Ovary (tissue), 9 donors: Measurements from ENCODE around the gene SPAG9. TPM values are rescaled to one million over a fixed set of nuclear protein-coding genes. Genes with fewer than 3 reads are reported as not detected.

Experiments
- DNase-seq, 5 donors: peaks; one replicate each; pipeline ENCODE4 v3.0.0-alpha.2; 2019 to 2020
- H3K27ac ChIP-seq, 2 donors: fragments of 200-600 bp; one replicate each; pipeline versions ENCODE4 v1.5.1 to v1.8.0; 2019 to 2022
- H3K27me3 ChIP-seq: fragments of 200-600 bp; one replicate; pipeline ENCODE4 v1.8.0; 2022
- H3K36me3 ChIP-seq: fragments of 200-600 bp; sonication (generic); one replicate; pipeline ENCODE4 v1.5.1; 2019
- H3K4me1 ChIP-seq: one replicate; pipeline ENCODE4 v1.8.1; 2013; ENCODE audit warnings: mild to moderate bottlenecking, moderate library complexity; ENCODE audit not compliant: insufficient read depth
- H3K4me3 ChIP-seq: fragments of 200-600 bp; sonication (generic); one replicate; pipeline ENCODE4 v1.5.1; 2017
- H3K9me3 ChIP-seq, 2 donors: fragments of 200-600 bp in 1 of 2; sonication (generic) in 1 of 2; one replicate each; pipeline versions ENCODE4 v1.5.1 to v1.8.1; 2013 to 2019; ENCODE audit warnings: mild to moderate bottlenecking in 1 of 2, moderate library complexity in 1 of 2
- CTCF ChIP-seq, 3 donors: fragments of 450-650 bp in 2 of 3; fragments of 200-600 bp in 1 of 3; IDR thresholded peaks; one replicate each; pipeline versions ENCODE4 v1.5.1 to v1.8.0; 2016 to 2022; ENCODE audit warnings: antibody characterized with exemption in 3 of 3, mild to moderate bottlenecking in 1 of 3
- EP300 ChIP-seq: sonication (generic); formaldehyde crosslinking; IDR thresholded peaks from one replicate; pipeline ENCODE4 v1.6.1; 2017; ENCODE audit warnings: antibody characterized with exemption
- POLR2A ChIP-seq: fragments of 450-650 bp; IDR thresholded peaks from one replicate; pipeline ENCODE4 v1.6.1; 2017; ENCODE audit warnings: antibody characterized with exemption, mild to moderate bottlenecking, moderate library complexity
- WGBS, 3 donors: extraction: QIAGEN DNeasy Blood & Tissue Kit in 1 of 3; methylation state at CpG; one replicate each; pipeline versions ENCODE4 v1.1.5 to v1.1.7; 2013 to 2017; 5-methylcytosine and 5-hydroxymethylcytosine counted together
- intact Hi-C, 4 donors: fragments of 100-400 bp; cut with DNase I; formaldehyde crosslinking; loops; one replicate each; pipeline versions ENCODE4 v1.11.0 to v1.15.1; 2022 to 2023
- polyA plus RNA-seq, 2 donors: library from polyadenylated mRNA; stranded (reverse); fragments of 200-250 nt in 1 of 2; fragments of 350-450 nt in 1 of 2; fragmentation: Illumina TruSeq in 1 of 2; extraction: RNeasy Lipid Tissue Mini Kit (QIAGEN cat#74804) in 1 of 2; gene quantifications; one replicate each; pipeline ENCODE4 v1.2.3, GENCODE V29; 2013 to 2014
- total RNA-seq, 7 donors: library from RNA; depleted of rRNA in 2 of 7; stranded (reverse); fragments of >200 nt in 2 of 7; fragmentation: NEBNext Ultra II Directional in 3 of 7; extraction: Animal tissue kit (Norgen Biotek cat#: 25700) in 3 of 7; gene quantifications; one replicate each; pipeline versions ENCODE4 v1.1.0 to v1.2.4, GENCODE V29; 2016 to 2023
- donor health status: DM: no; HTN: no; CAD: no; lungs with moderate emphysema.
- donor health status: DM: no; HTN: no; CAD: no.
- donor health status: Bipolar disorder and iron deficiency.
- donor health status: DM: yes; HTN: yes; CAD: no.
- donor health status: DM: no; HTN: no; CAD: no.
- donor health status: DM: yes; HTN: yes; CAD: no.

SPAG9 gene
- total and polyA plus RNA-seq, 9 donors, result 28.8 to 103 (median 79.4) TPM

GRCh38 chr17:50979524-50979927 is 141.1 kb downstream of the SPAG9 start:
- intact Hi-C loops, result no loop called here
- WGBS, 3 donors, result 89 to 93% (median 89%) methylated on average over 10 of the region's 10 CpGs
- no peaks in the 10 kb centered on the region for H3K27me3 ChIP-seq
- H3K4me1 ChIP-seq, result no peaks in the 10 kb centered on the region
- H3K4me3 ChIP-seq, result no peak overlapping the region
- no peak overlapping the region for H3K27ac ChIP-seq
- no peak for DNase-seq
- no peaks in the 10 kb centered on the region for H3K9me3 ChIP-seq
- no peaks in the 10 kb centered on the region for H3K36me3 ChIP-seq
- no peak for TF ChIP-seq CTCF (IDR thresholded peaks at IDR 0.05)
- TF ChIP-seq EP300, result no peak
- no peak for TF ChIP-seq POLR2A

GRCh38 chr17:50977487-50978159 is 143.0 kb downstream of the SPAG9 start:
- DNase-seq, result no peak
- no peak overlapping the region for H3K4me3 ChIP-seq
- H3K4me1 ChIP-seq, result no peaks in the 10 kb centered on the region
- no peak for TF ChIP-seq CTCF (IDR thresholded peaks at IDR 0.05)
- TF ChIP-seq EP300, result no peak
- no peak for TF ChIP-seq POLR2A
- intact Hi-C loops, result no loop called here
- no peaks in the 10 kb centered on the region for H3K9me3 ChIP-seq
- no peak overlapping the region for H3K27ac ChIP-seq
- no peaks in the 10 kb centered on the region for H3K36me3 ChIP-seq
- 61 to 82% (median 71%) methylated on average over 4 of the region's 4 CpGs for WGBS, 3 donors
- H3K27me3 ChIP-seq, result no peaks in the 10 kb centered on the region

- 25 to 39% (median 36%) methylated on average over 2 of the region's 2 CpGs for WGBS, 3 donors
- Histone ChIP-seq H3K4me1 (no peaks in the 10 kb centered on the region), H3K27ac (no peak overlapping the region), H3K4me3 (no peak overlapping the region), H3K27me3 (no peaks in the 10 kb centered on the region), H3K9me3 (no peaks in the 10 kb centered on the region), H3K36me3 (no peaks in the 10 kb centered on the region)
- TF ChIP-seq EP300 (no peak), POLR2A (no peak), CTCF (IDR thresholded peaks at IDR 0.05) (no peak)
- intact Hi-C loops, result no loop called here
- DNase-seq, result no peak
Measured at GRCh38 chr17:50976951-50977472, 143.7 kb downstream of the SPAG9 start.

GRCh38 chr17:50973557-50974494 is 146.8 kb downstream of the SPAG9 start:
- H3K4me1 ChIP-seq, result no peaks in the 10 kb centered on the region
- no peak for TF ChIP-seq EP300
- TF ChIP-seq CTCF (IDR thresholded peaks at IDR 0.05), result no peak
- no peak for TF ChIP-seq POLR2A
- no peaks in the 10 kb centered on the region for H3K36me3 ChIP-seq
- no peak for DNase-seq
- intact Hi-C loops, result no loop called here
- H3K9me3 ChIP-seq, result no peaks in the 10 kb centered on the region
- no peak overlapping the region for H3K27ac ChIP-seq
- WGBS, 3 donors, result 90 to 92% (median 91%) methylated on average over 7 of the region's 7 CpGs
- no peaks in the 10 kb centered on the region for H3K27me3 ChIP-seq
- H3K4me3 ChIP-seq, result no peak overlapping the region
